ENCODE data around the gene MKRN2OS.

- TF ChIP-seq POLR2A (IDR thresholded peaks at IDR 0.05): no peak
- no peak for TF ChIP-seq CTCF (IDR thresholded peaks at IDR 0.05)
Observed at GRCh38 chr3:12558706-12559105, 13.4 kb upstream of the MKRN2OS start.

All from adrenal gland (tissue), 5 donors.